Epithelial cell of esophagus (primary cell): ENCODE measurements around the gene ARHGAP33.
"Not testable (repeated sequence)": the region's sequence is repeated elsewhere in the genome, so short reads cannot be mapped to it uniquely, and the experiment has no call there.

Experiments
- DNase-seq: peaks from one replicate; pipeline ENCODE4 v3.0.0; 2010; ENCODE audit warnings: low read depth
- H3K4me3 ChIP-seq: 2 replicates; pipeline ENCODE4 v1.5.1; 2011; ENCODE audit warnings: mild to moderate bottlenecking, low read length, control low read depth
- TF ChIP-seq, protein P1 (sequence below): IDR thresholded peaks from 2 replicates; pipeline ENCODE4 v1.5.1; 2011; ENCODE audit warnings: low read depth, mild to moderate bottlenecking, low read length, control low read depth, inconsistent platforms; ENCODE audit not compliant: insufficient read depth; ENCODE audit errors: missing control alignments

Gene ARHGAP33

DNA sequence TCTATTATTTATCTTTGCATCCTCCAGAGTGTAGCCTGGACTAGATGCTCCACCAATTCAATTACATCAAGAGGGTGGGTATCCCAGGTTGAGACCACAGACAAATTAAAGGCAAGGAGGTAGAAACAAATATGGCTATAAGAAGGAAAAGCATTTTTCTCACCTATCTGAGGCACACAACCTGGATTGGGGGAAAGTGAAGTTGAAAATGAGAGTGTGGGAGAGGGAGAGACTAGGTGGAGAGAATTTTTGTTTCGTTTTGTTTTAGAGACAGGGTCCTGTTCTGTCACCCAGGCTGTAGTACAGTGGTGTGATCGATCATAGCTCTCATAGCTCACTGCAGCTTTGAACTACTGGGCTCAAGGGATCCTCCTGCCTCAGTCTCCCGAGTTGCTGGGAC, 43.1 kb downstream of the ARHGAP33 start:
- TF ChIP-seq, protein P1, sequence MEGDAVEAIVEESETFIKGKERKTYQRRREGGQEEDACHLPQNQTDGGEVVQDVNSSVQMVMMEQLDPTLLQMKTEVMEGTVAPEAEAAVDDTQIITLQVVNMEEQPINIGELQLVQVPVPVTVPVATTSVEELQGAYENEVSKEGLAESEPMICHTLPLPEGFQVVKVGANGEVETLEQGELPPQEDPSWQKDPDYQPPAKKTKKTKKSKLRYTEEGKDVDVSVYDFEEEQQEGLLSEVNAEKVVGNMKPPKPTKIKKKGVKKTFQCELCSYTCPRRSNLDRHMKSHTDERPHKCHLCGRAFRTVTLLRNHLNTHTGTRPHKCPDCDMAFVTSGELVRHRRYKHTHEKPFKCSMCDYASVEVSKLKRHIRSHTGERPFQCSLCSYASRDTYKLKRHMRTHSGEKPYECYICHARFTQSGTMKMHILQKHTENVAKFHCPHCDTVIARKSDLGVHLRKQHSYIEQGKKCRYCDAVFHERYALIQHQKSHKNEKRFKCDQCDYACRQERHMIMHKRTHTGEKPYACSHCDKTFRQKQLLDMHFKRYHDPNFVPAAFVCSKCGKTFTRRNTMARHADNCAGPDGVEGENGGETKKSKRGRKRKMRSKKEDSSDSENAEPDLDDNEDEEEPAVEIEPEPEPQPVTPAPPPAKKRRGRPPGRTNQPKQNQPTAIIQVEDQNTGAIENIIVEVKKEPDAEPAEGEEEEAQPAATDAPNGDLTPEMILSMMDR, result no peak
- DNase-seq, result no peak
- no peak overlapping the region for H3K4me3 ChIP-seq

DNA sequence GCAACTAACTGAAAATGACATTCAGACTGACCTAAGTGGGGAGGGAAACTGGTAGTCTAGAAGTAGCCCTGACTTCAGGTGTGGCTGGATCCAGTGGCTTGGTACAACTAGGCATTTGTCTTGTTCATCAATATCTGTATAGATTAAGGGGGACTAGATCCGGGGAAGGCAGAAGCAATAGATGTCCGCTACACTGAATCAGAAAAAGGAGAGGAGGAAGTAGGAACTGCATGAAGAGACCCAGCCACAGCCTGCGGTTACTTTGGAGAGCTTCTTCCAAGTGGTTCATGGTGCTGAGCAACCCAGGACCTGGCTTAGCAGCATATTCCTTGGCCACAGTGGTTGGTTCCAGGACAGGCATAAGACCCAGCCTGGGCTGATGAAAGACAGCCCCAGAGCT, 47.2 kb downstream of the ARHGAP33 start:
- no peak for DNase-seq
- H3K4me3 ChIP-seq, result no peak overlapping the region
- TF ChIP-seq, protein P1, result no peak

DNA sequence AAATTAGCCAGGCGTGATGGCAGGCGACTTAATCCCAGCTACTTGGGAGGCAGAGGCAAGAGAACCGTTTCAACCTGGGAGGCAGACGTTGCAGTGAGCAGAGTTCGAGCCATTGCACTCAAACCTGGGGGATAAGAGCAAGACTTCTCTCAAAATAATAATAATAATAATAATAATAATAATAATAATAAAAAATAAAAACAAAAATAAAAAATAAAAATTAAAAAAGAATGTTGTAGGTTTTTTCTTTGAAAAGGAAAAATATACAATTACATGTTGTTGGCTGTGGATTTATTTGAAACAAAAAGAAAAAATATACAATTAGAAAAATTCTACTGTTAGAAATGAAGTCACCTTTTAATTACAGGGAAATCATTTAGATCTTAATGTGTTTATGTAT, 48.8 kb downstream of the ARHGAP33 start:
- H3K4me3 ChIP-seq, result no peak overlapping the region
- TF ChIP-seq, protein P1, result no peak
- DNase-seq, result no peak

DNA sequence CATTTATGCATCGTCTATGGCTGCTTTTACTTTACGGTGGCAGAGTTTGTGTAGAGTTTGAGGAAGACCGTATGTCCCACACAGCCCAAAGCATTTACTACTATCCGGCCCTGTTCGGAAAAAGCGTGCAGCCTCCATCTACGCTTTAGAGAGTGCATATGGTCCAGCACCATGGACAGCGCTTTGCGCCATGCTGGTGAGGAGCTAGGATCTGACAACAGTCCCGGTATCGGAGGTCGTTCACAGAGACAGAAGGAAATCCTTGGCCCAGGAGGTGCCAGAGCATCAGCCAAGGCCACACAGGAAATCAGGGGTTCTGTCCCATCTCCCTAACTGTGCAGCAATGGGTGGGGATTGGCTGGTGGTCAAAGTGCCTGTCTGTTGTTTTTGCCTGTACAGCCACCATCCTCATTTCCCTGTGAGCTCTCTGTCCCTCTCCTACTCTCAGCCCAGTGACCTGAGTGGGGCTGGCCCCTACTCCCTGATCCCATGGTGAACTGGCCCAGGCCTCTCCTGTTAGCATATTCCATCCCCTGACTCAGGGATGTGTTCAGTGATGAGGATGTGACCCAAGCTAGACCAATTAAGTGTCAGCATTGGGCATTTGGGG, 53.4 kb downstream of the ARHGAP33 start:
- H3K4me3 ChIP-seq, result no peak overlapping the region
- peak; percentile 72 for DNase-seq

DNA sequence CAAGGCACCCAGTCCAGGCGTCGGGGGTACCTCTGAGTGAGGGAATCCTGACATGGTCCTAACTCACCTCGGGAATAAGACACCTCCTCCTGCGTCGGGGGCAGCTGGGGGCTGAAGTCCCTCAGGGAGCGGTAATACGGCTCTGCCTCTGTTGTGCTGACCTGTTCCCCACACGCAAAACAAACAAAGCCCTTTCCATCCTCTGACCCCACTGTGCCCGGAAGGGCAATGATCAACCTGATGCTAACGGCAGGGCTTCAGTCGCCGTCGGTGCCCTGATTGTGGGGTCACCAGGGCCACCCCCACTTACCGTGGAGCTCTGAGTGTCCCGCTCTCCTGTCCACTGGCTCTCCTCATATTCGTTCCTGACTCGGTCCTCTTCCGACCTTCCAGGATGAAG, 55.6 kb downstream of the ARHGAP33 start:
- TF ChIP-seq, protein P1, result no peak
- H3K4me3 ChIP-seq, result no peak overlapping the region
- DNase-seq, result no peak

More for the DNA sequence above, 53.4 kb downstream of the ARHGAP33 start:
- TF ChIP-seq, protein P1, result no peak

DNA sequence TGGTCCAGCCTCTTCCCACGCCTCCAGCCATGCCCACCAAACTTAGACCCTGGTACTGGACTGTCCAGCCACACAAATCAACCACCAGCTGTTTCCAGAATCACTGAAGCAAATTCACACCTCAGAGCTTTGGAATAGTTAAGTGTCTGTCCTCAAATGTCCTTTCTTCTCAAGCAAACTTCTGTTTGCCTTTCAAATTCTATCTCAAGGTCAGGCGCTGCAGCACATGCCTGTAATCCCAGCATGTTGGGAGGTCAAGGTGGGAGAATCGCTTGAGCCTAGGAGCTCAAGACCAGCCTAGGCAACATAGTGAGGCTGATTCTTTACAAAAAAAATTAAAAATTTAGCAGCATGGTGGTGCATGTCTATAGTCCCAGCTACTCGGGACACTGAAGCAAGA, 56.7 kb downstream of the ARHGAP33 start:
- TF ChIP-seq, protein P1, result no peak
- no peak for DNase-seq
- no peak overlapping the region for H3K4me3 ChIP-seq

DNA sequence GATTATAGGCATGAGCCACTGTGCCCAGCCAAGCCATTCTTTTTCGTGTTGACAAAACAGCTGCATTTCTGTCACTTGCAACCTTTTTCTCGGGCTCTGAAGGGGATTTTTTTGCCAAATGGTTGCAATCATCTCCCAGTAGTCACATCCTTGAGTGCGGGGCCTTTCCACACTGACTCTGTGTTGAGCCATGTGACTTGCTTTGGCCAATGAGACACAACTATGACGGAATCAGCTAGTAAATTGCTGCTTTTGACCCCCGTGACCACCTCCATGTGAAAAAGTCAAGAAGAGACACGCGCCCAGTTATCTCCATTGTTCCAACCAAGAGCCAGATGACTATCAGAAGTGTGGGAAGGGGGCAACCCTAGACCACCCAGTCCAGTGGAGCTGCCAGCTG, 58.6 kb downstream of the ARHGAP33 start:
- TF ChIP-seq, protein P1, result no peak
- H3K4me3 ChIP-seq, result no peak overlapping the region
- DNase-seq, result no peak

DNA sequence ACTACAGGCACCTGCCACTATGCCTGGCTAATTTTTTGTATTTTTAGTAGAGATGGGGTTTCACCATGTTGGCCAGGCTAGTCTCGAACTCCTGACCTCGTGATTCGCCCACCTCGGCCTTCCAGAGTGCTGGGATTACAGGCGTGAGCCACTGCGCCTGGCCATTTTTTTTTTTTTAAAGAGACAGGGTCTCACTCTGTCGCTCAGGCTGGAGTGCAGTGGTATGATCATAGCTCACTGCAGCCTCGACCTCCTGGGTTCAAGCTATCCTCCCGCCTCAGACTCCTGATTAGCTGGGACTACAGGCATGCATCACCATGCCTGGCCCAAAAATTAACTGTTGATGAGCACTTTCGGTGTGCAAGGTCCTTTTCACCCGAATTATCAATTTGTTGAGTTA, 60.7 kb downstream of the ARHGAP33 start:
- not testable (repeated sequence) for DNase-seq, H3K4me3 ChIP-seq
